ENCODE results near the gene CYB561.

DNA sequence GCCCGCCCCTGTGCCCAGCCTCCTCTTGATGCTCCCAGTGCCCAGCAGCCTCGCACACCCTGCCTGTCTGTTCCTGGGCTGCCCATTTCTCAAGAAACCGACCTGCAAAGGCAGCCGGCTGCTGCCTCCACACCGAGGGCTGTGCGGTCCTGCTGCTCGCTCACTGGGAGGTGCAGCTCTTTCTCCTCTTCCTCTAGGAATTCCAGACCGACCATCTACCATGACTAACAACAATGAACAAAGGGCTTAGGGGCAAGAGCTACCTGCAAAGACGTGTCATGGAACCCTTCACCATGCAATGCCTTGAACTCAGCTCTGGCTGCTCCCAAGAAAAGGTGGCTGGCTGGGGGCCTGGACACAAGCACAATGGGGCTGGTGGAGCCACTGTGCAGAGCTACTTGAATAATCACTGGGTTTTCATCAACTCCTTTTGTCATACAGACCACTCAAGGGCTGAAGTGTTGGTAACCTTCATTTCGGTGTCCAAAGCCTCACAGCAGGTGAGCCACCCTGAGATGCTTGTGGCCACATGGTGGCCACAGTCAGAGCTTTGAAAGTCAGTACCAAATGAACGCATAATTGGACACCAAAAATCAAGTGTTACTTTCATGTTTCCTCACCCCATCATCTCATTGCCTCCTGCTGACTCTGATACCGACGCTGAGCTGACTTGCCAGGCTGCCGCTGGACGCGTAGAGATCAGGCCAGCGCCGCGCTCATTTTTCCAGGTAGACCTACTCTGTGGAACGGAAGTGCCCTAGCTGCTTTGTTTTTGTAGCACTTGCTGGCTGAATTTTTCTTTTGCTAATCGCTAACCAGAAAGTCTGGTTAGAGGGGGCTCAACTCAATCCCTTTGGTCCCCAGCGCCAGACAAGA, 19.8 kb downstream of the CYB561 start:
- TF ChIP-seq FOXK2 (IDR thresholded peaks at IDR 0.05) (no peak), BHLHE40 (IDR thresholded peaks at IDR 0.05; ENCODE audit: borderline replicate concordance) (no peak), SP1 (IDR thresholded peaks at IDR 0.05) (no peak), TARDBP (IDR thresholded peaks at IDR 0.05) (no peak), FOXM1 (IDR thresholded peaks at IDR 0.05; ENCODE audit: borderline replicate concordance) (no peak), ZNF384 (IDR thresholded peaks at IDR 0.05) (no peak), ELF4 (IDR thresholded peaks at IDR 0.05) (no peak), SUZ12 (IDR thresholded peaks at IDR 0.05) (no peak), L3MBTL2 (conservative IDR thresholded peaks at IDR 0.05) (no peak), FOXA1 (IDR thresholded peaks at IDR 0.05) (no peak)
- TF ChIP-seq, protein P1, sequence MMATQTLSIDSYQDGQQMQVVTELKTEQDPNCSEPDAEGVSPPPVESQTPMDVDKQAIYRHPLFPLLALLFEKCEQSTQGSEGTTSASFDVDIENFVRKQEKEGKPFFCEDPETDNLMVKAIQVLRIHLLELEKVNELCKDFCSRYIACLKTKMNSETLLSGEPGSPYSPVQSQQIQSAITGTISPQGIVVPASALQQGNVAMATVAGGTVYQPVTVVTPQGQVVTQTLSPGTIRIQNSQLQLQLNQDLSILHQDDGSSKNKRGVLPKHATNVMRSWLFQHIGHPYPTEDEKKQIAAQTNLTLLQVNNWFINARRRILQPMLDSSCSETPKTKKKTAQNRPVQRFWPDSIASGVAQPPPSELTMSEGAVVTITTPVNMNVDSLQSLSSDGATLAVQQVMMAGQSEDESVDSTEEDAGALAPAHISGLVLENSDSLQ (IDR thresholded peaks at IDR 0.05) = no peak

All from HEK293T (cell line).